Caco-2 (cell line): Measurements from ENCODE around the gene SEC11A. TPM values are rescaled to one million over a fixed set of nuclear protein-coding genes. Genes with fewer than 3 reads are reported as not detected.
"Not testable (repeated sequence)": the region's sequence is repeated elsewhere in the genome, so short reads cannot be mapped to it uniquely, and the experiment has no call there.

Experiments
- BruUV-seq: library from RNA; stranded (reverse); fragments of 400-500 nt; replicated peaks from 2 replicates; lab custom pipeline; 2021; lab: Mats Ljungman, UMichigan
- CTCF ChIA-PET: fragments of 300-600 bp; sonication (Branson Sonifier 250); formaldehyde crosslinking; loops from one replicate; lab custom pipeline; 2022; ENCODE audit warnings: antibody characterized with exemption; lab: Charles Lee
- POLR2A ChIA-PET: fragments of 300-600 bp; sonication (Branson Sonifier 250); formaldehyde crosslinking; loops from one replicate; lab custom pipeline; 2022; ENCODE audit warnings: antibody characterized with exemption; lab: Charles Lee
- DNase-seq, 2 experiments: peaks; one replicate each; pipeline versions ENCODE4 v3.0.0 to v3.0.0-alpha.2; 2020 to 2022
- H3K27me3 ChIP-seq: replicated peaks from 2 replicates; pipeline ENCODE4 v1.6.0; 2011; ENCODE audit warnings: low read length; ENCODE audit not compliant: control insufficient read depth, insufficient read depth
- H3K36me3 ChIP-seq: 2 replicates; pipeline ENCODE4 v1.5.1; 2011; ENCODE audit warnings: low read length; ENCODE audit not compliant: control insufficient read depth, insufficient read depth
- H3K4me1 ChIP-seq: fragments of 250-450 bp; sonication (Bioruptor Pico); 2 replicates; pipeline ENCODE4 v1.5.1; 2020; ENCODE audit warnings: mild to moderate bottlenecking
- H3K4me3 ChIP-seq: 2 replicates; pipeline ENCODE4 v1.5.1; 2011; ENCODE audit warnings: low read depth, mild to moderate bottlenecking, control low read depth, low read length
- H3K9me3 ChIP-seq: fragments of 250-450 bp; sonication (Bioruptor Pico); 2 replicates; pipeline ENCODE4 v1.5.1; 2020; ENCODE audit warnings: mild to moderate bottlenecking, moderate library complexity
- H3K27ac Mint-ChIP-seq: one replicate; pipeline ENCODE4 v1.8.0; 2022; ENCODE audit warnings: mixed read lengths; ENCODE audit not compliant: unreplicated experiment
- H3K27me3 Mint-ChIP-seq: one replicate; pipeline ENCODE4 v1.8.0; 2022; ENCODE audit warnings: mixed read lengths; ENCODE audit not compliant: insufficient read depth, unreplicated experiment
- H3K36me3 Mint-ChIP-seq: one replicate; pipeline ENCODE4 v1.8.0; 2022; ENCODE audit warnings: mild to moderate bottlenecking, mixed read lengths; ENCODE audit not compliant: insufficient read depth, unreplicated experiment
- H3K4me1 Mint-ChIP-seq: one replicate; pipeline ENCODE4 v1.8.0; 2022; ENCODE audit warnings: low read depth, mixed read lengths; ENCODE audit not compliant: unreplicated experiment
- H3K4me3 Mint-ChIP-seq: one replicate; pipeline ENCODE4 v1.8.0; 2022; ENCODE audit warnings: mild to moderate bottlenecking, moderate library complexity, mixed read lengths; ENCODE audit not compliant: unreplicated experiment
- H3K9me3 Mint-ChIP-seq: one replicate; pipeline ENCODE4 v1.8.0; 2022; ENCODE audit warnings: mixed read lengths; ENCODE audit not compliant: unreplicated experiment
- intact Hi-C: fragments of 100-400 bp; cut with micrococcal nuclease; formaldehyde crosslinking; loops from one replicate; pipeline ENCODE4 v1.10.0; 2022; ENCODE audit not compliant: unreplicated experiment
- total RNA-seq: library from RNA; stranded (reverse); gene quantifications from 2 replicates; pipeline ENCODE4 v1.2.3, GENCODE V29; 2022
- TF ChIP-seq, protein P1 (sequence below), 2 experiments: fragments of 200-600 bp in 1 of 2; IDR thresholded peaks; 1 replicate in 1 of 2; 2 replicates in 1 of 2; pipeline versions ENCODE4 v1.5.1 to v1.8.0; 2011 to 2022; ENCODE audit warnings: antibody characterized with exemption in 1 of 2, control low read depth in 1 of 2, inconsistent platforms in 1 of 2, low read depth in 1 of 2, low read length in 1 of 2, mild to moderate bottlenecking in 1 of 2, moderate library complexity in 1 of 2; ENCODE audit not compliant: insufficient read depth in 1 of 2, severe bottlenecking in 1 of 2, unreplicated experiment in 1 of 2

SEC11A gene
- total RNA-seq, 1 experiment from 2014 or later, result 211 TPM

DNA sequence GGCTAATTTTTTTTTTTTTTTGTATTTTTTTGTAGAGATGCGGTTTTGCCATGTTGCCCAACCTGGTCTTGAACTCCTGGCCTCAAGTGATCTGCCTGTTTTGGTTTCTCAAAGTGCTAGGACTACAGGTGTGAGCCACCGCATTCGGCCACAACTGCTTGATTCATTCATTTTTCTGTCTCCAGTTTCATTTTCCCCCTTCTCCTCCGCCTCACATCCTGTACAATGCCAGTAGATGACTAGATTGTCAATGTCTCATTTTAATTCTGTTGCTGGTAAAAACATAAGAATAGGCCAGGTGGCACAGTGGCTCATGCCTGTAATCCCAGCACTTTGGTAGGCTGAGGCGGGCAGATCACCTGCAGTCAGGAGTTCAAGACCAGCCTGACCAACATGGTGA lies 20.4 kb upstream of the SEC11A start:
- intact Hi-C loops, result no loop called here
- no peaks in the 10 kb centered on the region for H3K36me3 ChIP-seq
- H3K4me1 ChIP-seq, result peaks cover 36% of the 10 kb centered on the region
- Mint-ChIP-seq H3K27me3 (no peaks in the 10 kb centered on the region), H3K9me3 (no peaks in the 10 kb centered on the region), H3K36me3 (peaks cover 20% of the 10 kb centered on the region), H3K27ac (peak overlapping the region; percentile 7), H3K4me3 (no peak overlapping the region), H3K4me1 (peaks cover 30% of the 10 kb centered on the region)
- CTCF ChIA-PET, result no interaction called here
- no peak for DNase-seq
- H3K9me3 ChIP-seq, result no peaks in the 10 kb centered on the region
- TF ChIP-seq, protein P1, sequence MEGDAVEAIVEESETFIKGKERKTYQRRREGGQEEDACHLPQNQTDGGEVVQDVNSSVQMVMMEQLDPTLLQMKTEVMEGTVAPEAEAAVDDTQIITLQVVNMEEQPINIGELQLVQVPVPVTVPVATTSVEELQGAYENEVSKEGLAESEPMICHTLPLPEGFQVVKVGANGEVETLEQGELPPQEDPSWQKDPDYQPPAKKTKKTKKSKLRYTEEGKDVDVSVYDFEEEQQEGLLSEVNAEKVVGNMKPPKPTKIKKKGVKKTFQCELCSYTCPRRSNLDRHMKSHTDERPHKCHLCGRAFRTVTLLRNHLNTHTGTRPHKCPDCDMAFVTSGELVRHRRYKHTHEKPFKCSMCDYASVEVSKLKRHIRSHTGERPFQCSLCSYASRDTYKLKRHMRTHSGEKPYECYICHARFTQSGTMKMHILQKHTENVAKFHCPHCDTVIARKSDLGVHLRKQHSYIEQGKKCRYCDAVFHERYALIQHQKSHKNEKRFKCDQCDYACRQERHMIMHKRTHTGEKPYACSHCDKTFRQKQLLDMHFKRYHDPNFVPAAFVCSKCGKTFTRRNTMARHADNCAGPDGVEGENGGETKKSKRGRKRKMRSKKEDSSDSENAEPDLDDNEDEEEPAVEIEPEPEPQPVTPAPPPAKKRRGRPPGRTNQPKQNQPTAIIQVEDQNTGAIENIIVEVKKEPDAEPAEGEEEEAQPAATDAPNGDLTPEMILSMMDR (IDR thresholded peaks at IDR 0.05; ENCODE audit: insufficient read depth in 1 of 2, low read depth in 1 of 2, low read length in 1 of 2, severe bottlenecking in 1 of 2, unreplicated experiment in 1 of 2), result no peak
- POLR2A ChIA-PET, result interaction anchor here (0.6 to 3.6 kb wide), 2 partner anchors 12 to 20 kb away, joined by 3 to 60 read pairs; partner anchors contain the start of gene SEC11A
- no TSS peak for BruUV-seq
- H3K4me3 ChIP-seq, result no peak overlapping the region
- H3K27me3 ChIP-seq, result no peaks in the 10 kb centered on the region

DNA sequence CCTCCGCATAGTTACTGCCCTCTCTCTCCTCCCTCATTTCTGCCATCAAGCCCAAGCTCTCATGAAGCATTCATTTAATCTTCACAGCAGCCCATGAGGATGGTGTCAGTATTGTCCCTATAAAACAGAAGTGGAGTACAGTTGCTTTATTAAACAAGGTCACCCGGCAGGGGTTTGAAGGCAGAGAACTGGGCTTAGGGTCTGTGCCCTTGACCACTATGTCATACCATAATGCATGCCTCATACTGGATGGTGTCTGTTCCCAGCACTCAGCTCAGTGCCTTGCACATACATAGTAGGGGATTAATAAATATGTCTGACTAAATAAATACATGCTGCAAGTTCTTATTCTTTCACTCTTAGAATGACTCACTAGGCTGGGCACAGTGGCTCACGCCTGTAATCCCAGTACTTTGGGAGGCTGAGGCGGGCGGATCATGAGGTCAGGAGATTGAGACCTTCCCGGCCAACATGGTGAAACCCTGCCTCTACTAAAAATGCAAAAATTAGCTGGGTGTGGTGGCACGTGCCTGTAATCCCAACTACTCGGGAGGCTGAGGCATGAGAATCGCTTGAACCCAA lies 19.6 kb upstream of the SEC11A start:
- ChIA-PET POLR2A (interaction anchor here (0.6 to 3.6 kb wide), 11 partner anchors 10 to 1885 kb away, joined by 3 to 60 read pairs (median 7); partner anchors contain the start of genes SEC11A and WDR73), CTCF (interaction anchor here (0.8 to 1.2 kb wide), 4 partner anchors 11 to 82 kb away, joined by 3 to 11 read pairs (median 4); partner anchors contain the start of gene SEC11A)
- not testable (repeated sequence) for H3K9me3 Mint-ChIP-seq, H3K27me3 Mint-ChIP-seq, H3K4me3 ChIP-seq, H3K9me3 ChIP-seq, H3K27me3 ChIP-seq, DNase-seq, H3K36me3 ChIP-seq
- TSS peak; percentile 99 for BruUV-seq
- Mint-ChIP-seq H3K4me3 (peak overlapping the region; percentile 66), H3K4me1 (peaks cover 22% of the 10 kb centered on the region), H3K36me3 (peaks cover 14% of the 10 kb centered on the region), H3K27ac (peak overlapping the region; percentile 94)
- H3K4me1 ChIP-seq, result peaks cover 28% of the 10 kb centered on the region
- intact Hi-C loops, result loop anchor here (1.0 kb wide), 2 partner anchors 12 to 19 kb away; partner anchors contain the start of gene SEC11A

GRCh38 chr15:84734794-84735479 lies 19.0 kb upstream of the SEC11A start:
- DNase-seq, result peak; percentile 95

More at GRCh38 chr15:84734794-84735479, 19.0 kb upstream of the SEC11A start:
- no TSS peak for BruUV-seq
- intact Hi-C loops, result loop anchor here (1.0 kb wide), 2 partner anchors 12 to 19 kb away; partner anchors contain the start of gene SEC11A
- H3K4me3 ChIP-seq, result no peak overlapping the region; the same call in 1 of the 2 replicates
- no peaks in the 10 kb centered on the region for H3K36me3 ChIP-seq
- H3K27me3 ChIP-seq, result no peaks in the 10 kb centered on the region
- H3K9me3 Mint-ChIP-seq, result no peaks in the 10 kb centered on the region
- peak overlapping the region; percentile 66 for H3K4me3 Mint-ChIP-seq
- ChIA-PET POLR2A (interaction anchor here (0.6 to 3.6 kb wide), 11 partner anchors 9 to 1885 kb away, joined by 3 to 60 read pairs (median 7); partner anchors contain the start of genes SEC11A and WDR73), CTCF (interaction anchor here (0.6 to 1.2 kb wide), 5 partner anchors 12 to 83 kb away, joined by 3 to 11 read pairs (median 3); partner anchors contain the start of gene SEC11A)
- peaks cover 22% of the 10 kb centered on the region for H3K4me1 Mint-ChIP-seq
- H3K27me3 Mint-ChIP-seq, result no peaks in the 10 kb centered on the region
- H3K36me3 Mint-ChIP-seq, result peaks cover 14% of the 10 kb centered on the region
- TF ChIP-seq, protein P1 (IDR thresholded peaks at IDR 0.05; ENCODE audit: insufficient read depth in 1 of 2, low read depth in 1 of 2, low read length in 1 of 2, severe bottlenecking in 1 of 2, unreplicated experiment in 1 of 2), result no peak
- H3K27ac Mint-ChIP-seq, result peak overlapping the region; percentile 94
- H3K4me1 ChIP-seq, result peaks cover 27% of the 10 kb centered on the region
- no peaks in the 10 kb centered on the region for H3K9me3 ChIP-seq
